HG03139 (cell line): ENCODE results near the gene GGT5.
"Not testable (repeated sequence)": the region's sequence is repeated elsewhere in the genome, so short reads cannot be mapped to it uniquely, and the experiment has no call there.

Source experiments
- ATAC-seq: cut with Tn5 transposase; IDR thresholded peaks from one replicate; pipeline ENCODE4 v1.9.1; 2021; ENCODE audit not compliant: unreplicated experiment

GGT5 gene

DNA sequence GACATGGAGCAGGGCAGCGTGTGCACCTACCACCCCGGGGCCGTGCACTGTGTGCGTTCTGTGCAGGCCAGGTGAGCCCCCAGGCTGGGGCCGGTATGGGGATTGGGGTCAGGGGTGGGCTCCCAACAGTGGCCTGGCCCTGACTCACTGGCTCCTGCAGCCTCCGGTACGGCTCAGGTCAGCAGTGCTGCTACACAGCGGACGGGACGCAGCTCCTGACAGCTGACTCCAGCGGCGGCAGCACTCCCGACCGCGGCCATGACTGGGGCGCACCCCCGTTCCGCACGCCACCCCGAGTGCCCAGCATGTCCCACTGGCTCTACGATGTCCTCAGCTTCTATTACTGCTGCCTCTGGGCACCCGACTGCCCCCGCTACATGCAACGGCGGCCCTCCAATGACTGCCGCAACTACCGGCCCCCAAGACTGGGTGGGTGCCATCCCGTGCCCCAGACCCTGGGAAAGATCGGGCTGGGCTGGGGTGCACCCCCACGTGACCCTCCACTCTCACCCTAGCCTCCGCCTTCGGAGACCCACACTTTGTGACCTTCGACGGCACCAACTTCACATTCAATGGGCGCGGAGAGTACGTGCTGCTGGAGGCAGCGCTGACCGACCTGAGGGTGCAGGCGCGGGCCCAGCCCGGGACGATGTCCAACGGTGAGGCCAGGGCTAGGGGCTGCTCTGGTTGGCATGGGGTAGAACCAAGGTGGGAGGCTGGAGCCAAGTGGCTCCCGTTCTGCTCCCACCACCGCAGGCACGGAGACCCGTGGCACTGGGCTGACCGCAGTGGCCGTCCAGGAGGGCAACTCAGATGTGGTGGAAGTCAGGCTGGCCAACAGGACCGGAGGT lies 59.2 kb downstream of the GGT5 start:
- no peak for ATAC-seq

DNA sequence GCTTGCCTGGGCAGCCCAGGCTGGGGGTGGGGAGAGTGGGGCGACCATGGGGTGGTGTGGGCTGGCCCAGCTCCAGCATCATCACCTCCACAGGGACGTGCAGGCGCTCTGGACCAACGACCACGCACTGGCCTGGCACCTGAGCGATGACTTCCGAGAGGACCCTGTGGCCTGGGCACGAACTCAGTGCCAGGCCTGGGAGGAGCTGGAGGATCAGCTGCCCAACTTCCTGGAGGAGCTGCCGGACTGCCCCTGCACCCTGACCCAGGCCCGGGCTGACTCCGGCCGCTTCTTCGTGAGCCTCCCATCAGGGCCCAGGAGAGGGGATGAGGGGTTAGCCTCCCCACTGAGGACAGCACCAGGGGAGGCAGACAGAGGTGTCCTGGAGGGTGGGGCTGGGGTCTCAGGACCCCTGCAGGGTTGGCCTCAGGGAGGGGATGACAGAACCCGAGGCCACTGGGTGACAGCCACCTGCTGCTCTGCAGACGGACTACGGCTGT lies 59.8 kb downstream of the GGT5 start:
- ATAC-seq = no peak

GRCh38 chr22:24184057-24184798 lies 60.7 kb downstream of the GGT5 start:
- ATAC-seq = no peak

- no peak for ATAC-seq
Measured at GRCh38 chr22:24183321-24184031, 61.4 kb downstream of the GGT5 start.

- ATAC-seq = not testable (repeated sequence)
Measured at GRCh38 chr22:24182900-24183246, 62.0 kb downstream of the GGT5 start.

DNA sequence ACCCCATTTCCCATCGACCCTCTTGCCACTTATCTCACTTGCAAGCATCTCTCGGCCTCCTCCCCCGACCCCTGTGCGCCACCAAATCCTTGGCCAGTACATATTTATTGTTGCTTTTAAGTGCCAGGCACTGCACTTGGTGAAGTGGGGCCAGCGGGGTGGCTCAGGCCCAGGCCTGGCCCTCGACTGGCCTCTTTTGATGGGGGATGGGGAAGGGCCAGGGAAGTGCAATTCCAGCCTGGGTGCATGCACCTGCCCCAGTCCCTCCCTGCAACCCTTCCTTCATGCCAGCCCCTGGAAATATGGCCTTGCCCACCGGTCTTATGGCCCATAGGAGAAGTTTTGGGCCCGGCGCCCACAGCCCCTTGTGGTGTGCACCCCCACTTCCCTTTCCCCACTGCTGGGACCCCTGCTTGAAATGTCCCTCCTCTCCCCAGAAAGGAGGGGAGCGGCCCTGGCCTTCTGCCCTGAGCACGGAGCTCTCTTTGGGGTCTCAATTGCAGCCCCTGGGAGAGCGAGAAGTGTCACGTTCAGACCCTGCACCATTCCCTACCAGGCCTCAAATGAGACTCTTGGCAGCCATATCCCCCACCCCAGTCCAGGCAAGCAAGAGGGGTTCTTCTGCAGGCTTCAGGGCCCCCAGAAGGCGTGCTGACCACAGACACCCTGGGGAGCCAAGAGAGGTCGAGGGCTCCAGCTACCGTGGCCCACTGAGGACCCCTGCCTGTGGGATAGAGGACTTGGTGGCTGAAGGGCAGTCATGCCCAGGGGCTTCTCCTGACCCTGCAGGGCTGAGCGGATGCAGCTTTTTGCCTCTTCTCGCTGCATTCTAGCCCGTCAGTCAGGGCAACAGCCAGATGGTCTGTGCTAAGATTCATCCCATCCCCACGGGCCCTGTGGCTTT lies 62.6 kb downstream of the GGT5 start:
- no peak for ATAC-seq

GRCh38 chr22:24181088-24181995 lies 63.5 kb downstream of the GGT5 start, which contains the start of gene SUSD2:
TSS of gene SUSD2 (plus strand) at chr22:24181487. CDS start at chr22:24181520, 33 bp downstream.
- ATAC-seq = no peak

DNA sequence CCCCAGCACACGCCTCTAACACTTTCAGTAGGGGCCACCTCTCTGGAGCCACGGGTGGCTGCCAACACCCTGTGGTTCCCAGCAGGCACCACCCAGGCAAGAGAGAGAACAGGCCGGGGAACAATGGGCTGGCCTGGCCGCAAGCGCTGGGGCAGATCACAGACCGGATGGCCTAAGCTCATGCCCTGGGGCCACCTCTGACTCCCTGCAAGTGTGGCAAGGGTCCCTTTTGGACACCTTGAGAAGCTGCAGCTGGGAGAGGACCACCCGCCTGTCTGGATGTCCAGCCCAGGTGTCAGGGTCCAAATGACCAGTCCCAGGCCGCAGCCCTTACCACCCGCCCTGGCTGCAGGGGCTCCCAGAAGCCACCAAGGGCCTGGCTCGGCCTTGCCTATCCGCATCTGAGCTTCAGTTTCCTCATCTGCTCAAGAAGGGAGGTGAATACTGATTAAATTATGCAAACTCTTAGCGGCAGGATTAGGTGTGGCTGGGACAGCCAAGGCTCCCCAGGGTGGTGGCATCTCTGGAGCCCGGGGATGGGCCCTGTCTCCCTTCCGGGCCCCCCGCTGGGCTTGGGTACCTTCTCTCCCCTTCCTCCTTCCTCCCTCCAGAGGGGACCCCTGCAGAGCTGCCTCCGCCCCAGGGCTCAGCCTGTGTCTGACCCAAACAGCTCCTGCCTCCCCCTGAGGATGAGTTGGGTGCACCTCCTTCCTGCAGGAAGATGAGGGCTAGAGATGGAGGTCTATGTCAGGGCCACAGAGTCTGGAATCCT lies 64.4 kb downstream of the GGT5 start:
- no peak for ATAC-seq

GRCh38 chr22:24179478-24180210 lies 65.2 kb downstream of the GGT5 start:
- no peak for ATAC-seq

- no peak for ATAC-seq
Measured at GRCh38 chr22:24178502-24179440, 66.1 kb downstream of the GGT5 start.

GRCh38 chr22:24178021-24178431 lies 66.9 kb downstream of the GGT5 start:
- ATAC-seq = no peak

DNA sequence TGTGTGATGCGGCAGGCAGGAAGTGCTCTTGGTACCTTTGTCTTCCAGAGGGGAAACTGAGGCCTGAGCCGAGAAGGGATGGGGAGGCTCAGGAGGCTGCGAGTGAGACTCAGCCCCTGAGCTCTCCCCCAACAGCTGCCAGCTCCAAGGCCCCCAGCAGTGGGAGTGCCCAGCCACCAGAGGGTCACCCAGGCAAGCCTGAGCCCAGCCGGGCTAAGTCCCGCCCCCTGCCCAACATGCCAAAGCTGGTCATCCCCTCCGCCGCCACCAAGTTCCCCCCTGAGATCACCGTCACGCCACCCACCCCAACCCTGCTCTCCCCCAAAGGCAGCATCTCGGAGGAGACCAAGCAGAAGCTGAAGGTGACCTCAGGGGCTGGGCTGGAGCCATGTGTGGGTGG lies 67.4 kb downstream of the GGT5 start:
- ATAC-seq = no peak

DNA sequence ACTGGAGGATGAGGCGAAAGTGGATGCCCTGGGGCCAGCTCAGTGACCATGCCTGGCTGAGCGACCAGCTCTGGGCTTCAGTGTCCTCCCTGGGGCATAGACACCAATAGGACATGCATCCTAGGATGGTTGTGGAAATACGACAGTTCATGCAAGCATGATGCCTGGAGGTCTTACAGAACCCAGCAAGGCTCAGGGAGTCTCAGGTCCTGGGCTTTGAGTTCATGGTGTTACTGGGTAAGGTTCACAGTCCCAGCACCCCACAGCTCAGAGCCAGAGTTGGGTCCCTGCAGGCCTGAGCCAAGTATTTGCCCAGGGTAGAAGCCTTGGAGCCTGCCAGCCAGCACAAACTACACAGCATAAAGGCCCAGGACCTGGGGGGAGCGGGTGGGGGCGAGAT lies 67.8 kb downstream of the GGT5 start:
- no peak for ATAC-seq

DNA sequence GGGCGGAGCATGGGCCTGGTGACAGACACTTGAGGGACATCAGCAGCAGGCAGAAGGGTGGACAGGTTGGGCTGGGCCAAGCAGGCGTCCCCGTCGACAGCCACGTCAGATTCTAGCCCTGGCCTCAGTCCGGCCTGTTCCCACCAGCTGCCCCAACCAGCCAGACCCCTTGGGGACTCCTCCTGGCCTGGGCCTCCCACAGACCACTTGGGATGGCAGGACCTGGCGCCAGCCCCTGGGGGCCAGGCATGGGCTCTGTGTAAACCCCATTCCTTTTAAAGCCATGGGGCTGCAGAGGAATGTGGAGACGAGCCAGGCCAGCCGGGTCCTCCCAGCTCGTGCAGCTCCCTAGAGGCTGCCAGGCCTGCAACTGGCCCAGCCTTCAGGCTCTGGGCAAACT lies 68.3 kb downstream of the GGT5 start:
- no peak for ATAC-seq

DNA sequence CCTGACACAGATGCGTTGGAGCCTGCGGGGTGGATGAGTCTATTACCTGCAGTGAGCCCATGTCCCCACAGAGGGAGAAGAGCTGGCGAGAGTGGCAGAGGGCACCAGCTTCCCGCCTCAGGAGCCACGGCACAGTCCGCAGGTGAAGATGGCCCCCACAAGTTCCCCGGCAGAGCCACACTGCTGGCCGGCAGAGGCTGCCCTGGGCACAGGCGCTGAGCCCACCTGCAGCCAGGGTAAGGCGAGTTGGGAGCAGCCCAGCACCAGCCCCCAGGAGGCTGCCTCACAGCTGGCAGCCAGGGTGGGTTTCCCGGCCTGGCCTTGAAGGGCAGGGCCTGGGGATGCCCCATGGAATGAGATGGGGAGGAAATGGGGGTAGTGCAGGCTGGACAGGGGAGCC lies 68.8 kb downstream of the GGT5 start:
- no peak for ATAC-seq

DNA sequence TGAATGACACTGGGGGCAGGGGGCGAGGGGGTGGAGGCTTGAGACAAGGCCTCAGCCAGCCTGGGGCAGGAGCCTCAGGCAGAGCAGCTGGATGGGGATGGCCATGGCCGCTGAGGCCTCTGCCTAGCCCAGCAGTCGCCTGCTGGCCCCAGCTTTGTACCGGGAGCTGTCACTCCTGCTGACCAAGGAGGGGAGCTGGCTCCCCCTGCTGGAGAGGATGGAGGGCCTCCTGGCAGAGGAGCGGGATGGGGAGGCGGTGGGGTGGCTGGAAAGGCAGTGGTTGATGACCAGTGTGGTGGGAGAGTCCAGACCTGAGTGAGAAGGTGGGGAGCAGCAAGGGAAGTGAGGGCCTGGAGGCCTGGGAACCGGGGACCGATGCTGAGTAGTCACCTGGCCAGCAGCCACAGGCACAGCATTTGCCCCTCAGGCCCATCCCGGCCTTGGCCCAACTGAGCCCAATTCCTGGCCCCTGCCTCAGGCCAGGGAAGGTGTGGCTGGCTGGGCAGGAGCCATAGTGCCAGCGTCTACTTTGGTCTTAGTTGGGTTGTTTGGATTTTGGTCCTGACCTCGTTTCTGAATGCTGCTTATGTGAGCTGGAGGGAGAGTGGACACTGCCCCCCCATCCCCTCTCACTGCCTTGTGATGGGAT lies 69.6 kb downstream of the GGT5 start:
- ATAC-seq = no peak
